C1 segment of cervical spinal cord (tissue), 14 donors: ENCODE measurements around the gene CYBB.

ENCODE experiments used
- DNase-seq, 14 donors: peaks; one replicate each; lab custom pipeline; 2025; lab: John Stamatoyannopoulos, UW

CYBB gene

DNA sequence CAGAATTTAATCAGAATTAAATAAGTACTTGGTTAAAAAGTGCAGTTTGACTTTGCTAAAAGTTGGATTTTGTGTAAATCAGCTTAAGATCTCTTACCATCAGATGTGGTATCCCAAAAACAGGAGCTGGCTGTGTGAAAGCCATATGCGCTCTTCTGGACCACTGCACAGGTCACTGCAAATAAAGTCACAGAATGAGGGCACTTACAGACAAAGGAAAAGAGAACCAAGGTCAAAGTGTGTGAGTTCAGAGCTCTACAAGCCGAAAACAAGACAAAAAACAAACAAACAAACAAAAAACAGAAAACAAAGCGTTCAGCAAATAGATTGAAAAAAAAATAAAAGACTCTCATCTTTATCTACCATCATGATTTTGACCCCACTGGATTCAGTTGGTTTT lies 61.1 kb downstream of the CYBB start:
- DNase-seq, result no peak

- no peak for DNase-seq
Observed at GRCh38 chrX:37844622-37845021, 64.8 kb downstream of the CYBB start.

- peak in 1 of 14 donors; percentile 11 for DNase-seq
Observed at GRCh38 chrX:37846141-37846540, 66.3 kb downstream of the CYBB start.

DNA sequence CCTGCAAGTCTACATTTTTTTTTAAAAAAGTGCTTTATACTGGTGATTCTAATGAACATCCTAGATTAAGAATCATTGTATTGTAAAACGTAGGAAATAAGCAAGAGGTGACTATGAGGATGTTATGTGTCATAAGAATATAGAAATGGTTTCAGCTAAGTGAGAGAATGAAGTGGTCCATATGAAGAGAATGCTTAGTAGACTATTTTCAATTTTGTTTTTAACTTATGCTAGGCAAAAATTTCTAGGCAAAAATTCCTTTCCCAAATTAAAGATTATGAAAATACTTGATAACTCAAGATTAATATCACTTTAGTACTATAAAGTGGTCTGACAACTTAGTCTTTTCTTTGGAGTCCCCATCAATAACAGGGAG lies 66.7 kb downstream of the CYBB start:
- peak in 1 of 14 donors; percentile 21 for DNase-seq

DNA sequence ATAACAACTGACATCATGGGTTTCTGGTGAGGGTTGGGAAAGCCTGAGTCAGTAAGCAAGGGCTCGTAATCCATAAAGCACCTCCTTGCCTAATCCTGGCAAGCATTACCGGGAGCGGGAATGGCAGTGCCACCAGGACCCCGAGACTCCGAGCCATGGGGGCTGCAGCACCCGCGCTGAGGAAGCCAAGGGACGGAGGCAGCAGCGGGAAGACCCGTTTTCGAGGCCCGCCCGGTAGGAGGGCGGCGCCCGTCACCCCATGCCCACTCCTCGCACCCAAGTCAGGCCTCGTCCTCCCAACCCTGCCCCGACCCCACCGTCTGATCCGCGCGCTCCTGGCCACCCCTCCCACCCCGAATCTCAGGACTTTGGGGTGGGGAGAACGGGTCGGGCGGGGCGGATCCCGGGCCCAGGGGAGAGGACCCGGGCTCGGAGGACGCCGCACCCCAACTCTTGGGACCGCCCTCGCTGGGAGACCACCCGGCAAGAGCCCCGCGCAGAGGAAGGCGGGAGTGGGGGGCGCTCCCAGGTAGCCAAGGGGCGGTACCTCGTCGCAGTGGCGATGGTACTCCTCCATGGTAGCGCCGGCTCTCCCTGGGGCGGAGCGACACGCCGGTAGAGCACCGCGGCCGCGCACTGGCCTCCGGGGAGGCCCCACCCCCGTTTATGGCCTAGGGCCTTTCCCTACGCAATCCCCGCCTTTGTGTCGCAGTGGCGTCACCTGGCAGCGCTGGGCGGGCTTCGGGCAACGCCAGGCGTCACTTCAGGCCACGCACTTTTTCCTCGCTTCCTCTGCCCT lies 67.3 kb downstream of the CYBB start, which contains the start of gene DYNLT3:
DYNLT3 (minus strand) TSS at position 638 of the 799 bp plus-strand sequence; CDS start at position 577, 61 bp downstream.
- DNase-seq, result peak in 12 of 14 donors; percentile 8 to 77 (median 42)

GRCh38 chrX:37847733-37848197 lies 67.9 kb downstream of the CYBB start:
- DNase-seq, result peak in 1 of 14 donors; percentile 34

GRCh38 chrX:37854148-37854547 lies 74.3 kb downstream of the CYBB start:
- DNase-seq, result no peak

DNA sequence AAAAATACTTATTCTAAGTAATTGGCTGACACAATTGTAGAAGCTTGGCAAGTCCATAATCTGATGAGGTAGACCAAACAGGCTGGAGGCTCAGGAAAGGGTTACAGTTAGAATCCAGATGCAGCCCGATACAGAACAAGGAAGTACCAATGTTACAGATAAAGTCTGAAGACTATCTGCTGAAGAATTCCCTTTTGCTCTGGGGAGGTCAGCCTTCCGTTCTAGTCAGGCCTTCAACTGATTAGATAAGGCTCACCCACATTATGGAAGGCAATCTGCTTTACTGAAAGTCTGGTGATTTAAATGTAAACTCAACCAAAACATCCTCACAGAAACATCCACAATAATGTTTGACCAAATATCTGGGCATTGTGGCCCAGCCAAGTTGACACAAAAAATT lies 74.9 kb downstream of the CYBB start:
- DNase-seq, result no peak

GRCh38 chrX:37860721-37861120 lies 80.9 kb downstream of the CYBB start:
- no peak for DNase-seq

GRCh38 chrX:37862851-37863250 lies 83.0 kb downstream of the CYBB start:
- no peak for DNase-seq
